ENCODE data around the gene MCL1.
"Not testable (repeated sequence)": the region's sequence is repeated elsewhere in the genome, so short reads cannot be mapped to it uniquely, and the experiment has no call there.

MCL1 gene

GRCh38 chr1:150568594-150568966 is 10.8 kb downstream of the MCL1 start:
- no peaks in the 10 kb centered on the region for H3K9me3 ChIP-seq (ENCODE audit: control insufficient read depth, low read length)
- H3K4me1 ChIP-seq (ENCODE audit: control insufficient read depth, insufficient read depth, low read length, poor library complexity, severe bottlenecking) = peaks cover 57% of the 10 kb centered on the region
- H3K27ac ChIP-seq (ENCODE audit: low read depth, low read length, severe bottlenecking) = peak overlapping the region; percentile 98
- H3K36me3 ChIP-seq (ENCODE audit: control insufficient read depth, insufficient read depth, low read length) = peaks cover 33% of the 10 kb centered on the region
- H3K4me3 ChIP-seq (ENCODE audit: extremely low read depth, insufficient read depth, low read length, poor library complexity, severe bottlenecking) = peak overlapping the region; percentile 6

DNA sequence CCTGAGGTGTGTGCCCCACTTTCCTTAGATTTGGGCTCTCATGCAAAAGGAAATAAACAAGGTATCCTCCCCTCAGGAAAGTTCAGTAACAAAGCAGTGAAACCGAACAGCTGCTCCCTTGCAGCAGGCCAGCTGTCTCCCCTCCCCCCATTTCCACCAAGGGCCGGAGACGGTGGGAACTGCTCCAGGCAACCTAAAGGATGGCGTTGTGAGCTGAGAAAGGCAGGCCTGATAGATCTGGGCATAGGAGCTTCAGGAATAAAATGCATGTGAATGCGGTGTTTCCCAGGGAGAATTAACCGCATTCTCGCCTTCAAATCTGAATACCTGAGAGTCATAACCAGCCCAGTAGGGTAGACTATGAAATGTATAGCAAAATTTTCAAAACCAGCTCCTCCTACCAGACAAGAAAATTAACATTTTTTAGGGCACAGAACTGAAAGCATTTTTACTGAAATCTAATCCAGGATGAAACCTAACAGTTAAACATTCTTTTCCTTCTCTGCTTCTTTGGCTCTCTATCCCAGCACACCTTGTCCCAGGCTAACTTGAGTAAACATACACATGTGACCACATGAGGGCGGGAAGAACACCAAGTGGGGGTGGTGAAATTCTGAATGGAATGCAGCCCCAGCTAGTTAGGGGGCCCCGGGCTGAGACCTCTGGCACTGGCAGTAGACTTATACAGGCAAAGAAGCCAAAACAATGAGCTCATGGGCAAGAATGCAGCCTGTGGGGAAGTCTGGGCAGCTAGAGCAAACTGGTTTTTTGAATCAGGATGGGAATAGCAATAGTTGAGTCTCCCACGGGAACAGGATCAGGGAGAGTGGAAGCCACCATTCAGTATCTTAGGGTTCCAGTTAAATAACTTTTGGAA is 11.5 kb downstream of the MCL1 start:
- H3K9me3 ChIP-seq (ENCODE audit: control insufficient read depth, low read length) = no peaks in the 10 kb centered on the region
- H3K4me3 ChIP-seq (ENCODE audit: extremely low read depth, insufficient read depth, low read length, poor library complexity, severe bottlenecking) = peak overlapping the region; percentile 8
- peak overlapping the region; percentile 98 for H3K27ac ChIP-seq (ENCODE audit: low read depth, low read length, severe bottlenecking)
- H3K4me1 ChIP-seq (ENCODE audit: control insufficient read depth, insufficient read depth, low read length, poor library complexity, severe bottlenecking) = peaks cover 61% of the 10 kb centered on the region
- peaks cover 26% of the 10 kb centered on the region for H3K36me3 ChIP-seq (ENCODE audit: control insufficient read depth, insufficient read depth, low read length)
- 0% methylated on average over 3 to 4 of the region's 10 CpGs for WGBS, 2 experiments (ENCODE audit: insufficient coverage in 2 of 2)

- 86% methylated on average over 1 of the region's 3 CpGs for WGBS, 2 experiments (ENCODE audit: insufficient coverage in 2 of 2)
- Histone ChIP-seq H3K27ac (ENCODE audit: low read depth, low read length, severe bottlenecking) (peak overlapping the region; percentile 98), H3K4me3 (ENCODE audit: extremely low read depth, insufficient read depth, low read length, poor library complexity, severe bottlenecking) (peak overlapping the region; percentile 8)
Observed at GRCh38 chr1:150567341-150567716, 12.1 kb downstream of the MCL1 start.

GRCh38 chr1:150566589-150567340 is 12.6 kb downstream of the MCL1 start:
- 90 to 98% methylated on average over 9 to 11 of the region's 12 CpGs for whole genome bisulfite sequencing, 2 experiments (ENCODE audit: insufficient coverage in 2 of 2)
- Histone ChIP-seq H3K4me3 (ENCODE audit: extremely low read depth, insufficient read depth, low read length, poor library complexity, severe bottlenecking) (no peak overlapping the region), H3K9me3 (ENCODE audit: control insufficient read depth, low read length) (no peaks in the 10 kb centered on the region), H3K27ac (ENCODE audit: low read depth, low read length, severe bottlenecking) (peak overlapping the region; percentile 98), H3K36me3 (ENCODE audit: control insufficient read depth, insufficient read depth, low read length) (peaks cover 16% of the 10 kb centered on the region), H3K4me1 (ENCODE audit: control insufficient read depth, insufficient read depth, low read length, poor library complexity, severe bottlenecking) (peaks cover 66% of the 10 kb centered on the region)

More at GRCh38 chr1:150567341-150567716, 12.1 kb downstream of the MCL1 start:
- peaks cover 62% of the 10 kb centered on the region for H3K4me1 ChIP-seq (ENCODE audit: control insufficient read depth, insufficient read depth, low read length, poor library complexity, severe bottlenecking)
- H3K9me3 ChIP-seq (ENCODE audit: control insufficient read depth, low read length) = no peaks in the 10 kb centered on the region
- H3K36me3 ChIP-seq (ENCODE audit: control insufficient read depth, insufficient read depth, low read length) = peaks cover 20% of the 10 kb centered on the region

GRCh38 chr1:150565240-150565991 is 14.0 kb downstream of the MCL1 start:
- H3K27ac ChIP-seq (ENCODE audit: low read depth, low read length, severe bottlenecking); H3K36me3 ChIP-seq (ENCODE audit: control insufficient read depth, insufficient read depth, low read length); H3K9me3 ChIP-seq (ENCODE audit: control insufficient read depth, low read length); H3K4me3 ChIP-seq (ENCODE audit: extremely low read depth, insufficient read depth, low read length, poor library complexity, severe bottlenecking): not testable (repeated sequence)
- peaks cover 67% of the 10 kb centered on the region for H3K4me1 ChIP-seq (ENCODE audit: control insufficient read depth, insufficient read depth, low read length, poor library complexity, severe bottlenecking)
- WGBS, 2 experiments (ENCODE audit: insufficient coverage in 2 of 2) = 95 to 97% methylated on average over 7 to 13 of the region's 14 CpGs

- Histone ChIP-seq H3K36me3 (ENCODE audit: control insufficient read depth, insufficient read depth, low read length) (peaks cover 6% of the 10 kb centered on the region), H3K9me3 (ENCODE audit: control insufficient read depth, low read length) (no peaks in the 10 kb centered on the region), H3K4me3 (ENCODE audit: extremely low read depth, insufficient read depth, low read length, poor library complexity, severe bottlenecking) (no peak overlapping the region), H3K4me1 (ENCODE audit: control insufficient read depth, insufficient read depth, low read length, poor library complexity, severe bottlenecking) (peaks cover 62% of the 10 kb centered on the region), H3K27ac (ENCODE audit: low read depth, low read length, severe bottlenecking) (peak overlapping the region; percentile 100)
- 100% methylated on average over 2 of the region's 5 CpGs; no CpG with 5 or more reads in 1 of the 2 experiments for WGBS, 2 experiments (ENCODE audit: insufficient coverage in 2 of 2)
Observed at GRCh38 chr1:150564051-150564991, 15.1 kb downstream of the MCL1 start.

GRCh38 chr1:150563340-150564038 is 15.9 kb downstream of the MCL1 start:
- 81 to 96% methylated on average over 3 to 4 of the region's 4 CpGs for WGBS, 2 experiments (ENCODE audit: insufficient coverage in 2 of 2)
- H3K4me1 ChIP-seq (ENCODE audit: control insufficient read depth, insufficient read depth, low read length, poor library complexity, severe bottlenecking) = peaks cover 60% of the 10 kb centered on the region
- H3K27ac ChIP-seq (ENCODE audit: low read depth, low read length, severe bottlenecking) = peak overlapping the region; percentile 100

GRCh38 chr1:150562446-150563339 is 16.7 kb downstream of the MCL1 start:
- Histone ChIP-seq H3K4me1 (ENCODE audit: control insufficient read depth, insufficient read depth, low read length, poor library complexity, severe bottlenecking) (peaks cover 53% of the 10 kb centered on the region), H3K36me3 (ENCODE audit: control insufficient read depth, insufficient read depth, low read length) (peaks cover 8% of the 10 kb centered on the region), H3K9me3 (ENCODE audit: control insufficient read depth, low read length) (no peaks in the 10 kb centered on the region), H3K4me3 (ENCODE audit: extremely low read depth, insufficient read depth, low read length, poor library complexity, severe bottlenecking) (peak overlapping the region; percentile 39), H3K27ac (ENCODE audit: low read depth, low read length, severe bottlenecking) (peak overlapping the region; percentile 100)
- WGBS, 2 experiments (ENCODE audit: insufficient coverage in 2 of 2) = 13 to 23% methylated on average over 3 of the region's 4 CpGs

More at GRCh38 chr1:150563340-150564038, 15.9 kb downstream of the MCL1 start:
- no peaks in the 10 kb centered on the region for H3K9me3 ChIP-seq (ENCODE audit: control insufficient read depth, low read length)
- no peak overlapping the region for H3K4me3 ChIP-seq (ENCODE audit: extremely low read depth, insufficient read depth, low read length, poor library complexity, severe bottlenecking)
- H3K36me3 ChIP-seq (ENCODE audit: control insufficient read depth, insufficient read depth, low read length) = peaks cover 8% of the 10 kb centered on the region

DNA sequence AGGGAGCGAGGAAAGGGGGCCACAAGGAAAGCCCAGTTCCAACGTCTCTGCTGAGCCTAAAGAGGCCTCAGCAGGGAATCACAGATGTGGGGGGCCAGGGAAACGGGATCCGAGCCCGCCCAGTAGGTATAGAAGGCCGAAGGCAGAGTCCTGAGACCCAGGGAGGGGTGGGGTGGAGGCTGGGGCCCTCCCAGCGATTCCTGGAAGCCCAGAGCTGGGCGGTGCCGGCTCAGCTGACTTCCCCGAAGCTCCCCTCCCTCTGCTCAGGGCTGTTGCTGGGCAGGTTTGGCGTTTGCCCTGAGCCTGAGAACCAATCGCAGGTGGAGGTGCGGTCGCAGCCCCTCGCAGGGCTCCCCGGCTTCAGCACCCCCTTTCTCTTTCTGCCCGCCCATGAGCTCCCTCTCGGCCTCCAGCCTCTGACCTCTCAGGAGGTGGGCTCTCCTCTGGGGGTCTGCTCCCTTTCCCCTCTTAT is 17.4 kb downstream of the MCL1 start:
- Histone ChIP-seq H3K36me3 (ENCODE audit: control insufficient read depth, insufficient read depth, low read length) (peaks cover 11% of the 10 kb centered on the region), H3K4me3 (ENCODE audit: extremely low read depth, insufficient read depth, low read length, poor library complexity, severe bottlenecking) (peak overlapping the region; percentile 39), H3K4me1 (ENCODE audit: control insufficient read depth, insufficient read depth, low read length, poor library complexity, severe bottlenecking) (peaks cover 51% of the 10 kb centered on the region), H3K27ac (ENCODE audit: low read depth, low read length, severe bottlenecking) (peak overlapping the region; percentile 100), H3K9me3 (ENCODE audit: control insufficient read depth, low read length) (no peaks in the 10 kb centered on the region)
- WGBS, 2 experiments (ENCODE audit: insufficient coverage in 2 of 2) = 1 to 2% methylated on average over 15 to 17 of the region's 18 CpGs

All from mesodermal cell (in vitro differentiated cells).